H9 (cell line): ENCODE data around the gene ZNF319. TPM values are rescaled to one million over a fixed set of nuclear protein-coding genes. Genes with fewer than 3 reads are reported as not detected.

Source experiments
- DNase-seq: peaks from one replicate; pipeline ENCODE4 v3.0.0-alpha.2; 2017
- H2AFZ ChIP-seq: one replicate; pipeline ENCODE4 v1.6.1; 2013; ENCODE audit warnings: mild to moderate bottlenecking, low read length, control low read depth, moderate library complexity
- H2AK5ac ChIP-seq: 2 replicates; pipeline ENCODE4 v1.6.1; 2013; ENCODE audit warnings: low read length, control low read depth, mixed read lengths; ENCODE audit not compliant: insufficient read length
- H2BK120ac ChIP-seq: one replicate; pipeline ENCODE4 v1.6.1; 2013; ENCODE audit warnings: low read depth, mild to moderate bottlenecking, low read length, control low read depth, inconsistent platforms; ENCODE audit not compliant: poor library complexity, severe bottlenecking
- H2BK12ac ChIP-seq: 2 replicates; pipeline ENCODE4 v1.6.1; 2013; ENCODE audit warnings: low read length, control low read depth, mixed read lengths, low read depth; ENCODE audit not compliant: insufficient read length
- H2BK15ac ChIP-seq: 2 replicates; pipeline ENCODE4 v1.6.1; 2013; ENCODE audit warnings: low read depth, low read length, control low read depth
- H2BK20ac ChIP-seq: one replicate; pipeline ENCODE4 v1.6.1; 2013; ENCODE audit warnings: low read depth, mild to moderate bottlenecking, low read length, control low read depth, inconsistent platforms; ENCODE audit not compliant: poor library complexity, severe bottlenecking
- H2BK5ac ChIP-seq: 2 replicates; pipeline ENCODE4 v1.6.1; 2013; ENCODE audit warnings: low read length, control low read depth, mixed read lengths; ENCODE audit not compliant: insufficient read length
- H3K14ac ChIP-seq: 2 replicates; pipeline ENCODE4 v1.6.1; 2013; ENCODE audit warnings: low read length, control low read depth; ENCODE audit not compliant: insufficient read depth
- H3K18ac ChIP-seq: 2 replicates; pipeline ENCODE4 v1.6.1; 2013; ENCODE audit warnings: low read depth, mild to moderate bottlenecking, mixed read lengths, low read length, control low read depth; ENCODE audit not compliant: insufficient read length
- H3K23ac ChIP-seq: 2 replicates; pipeline ENCODE4 v1.6.1; 2013; ENCODE audit warnings: low read length, control low read depth, mixed read lengths, low read depth; ENCODE audit not compliant: insufficient read length
- H3K23me2 ChIP-seq: 2 replicates; pipeline ENCODE4 v1.6.1; 2013; ENCODE audit warnings: low read depth, mild to moderate bottlenecking, mixed read lengths, low read length, control low read depth; ENCODE audit not compliant: insufficient read length, poor library complexity, severe bottlenecking
- H3K27ac ChIP-seq: 2 replicates; pipeline ENCODE4 v1.5.1; 2013; ENCODE audit warnings: low read length, control low read depth, mixed read lengths, low read depth; ENCODE audit not compliant: insufficient read length
- H3K27me3 ChIP-seq: 2 replicates; pipeline ENCODE4 v1.6.1; 2013; ENCODE audit warnings: low read length, control low read depth, inconsistent platforms; ENCODE audit not compliant: insufficient read depth
- H3K4ac ChIP-seq: 2 replicates; pipeline ENCODE4 v1.6.1; 2013; ENCODE audit warnings: low read depth, mild to moderate bottlenecking, control low read depth, inconsistent platforms, low read length, moderate library complexity
- H3K4me1 ChIP-seq: 2 replicates; pipeline ENCODE4 v1.6.1; 2013; ENCODE audit warnings: low read length, control low read depth, inconsistent platforms; ENCODE audit not compliant: insufficient read depth
- H3K4me2 ChIP-seq: 2 replicates; pipeline ENCODE4 v1.6.1; 2013; ENCODE audit warnings: low read length, control low read depth, mixed read lengths; ENCODE audit not compliant: insufficient read length, insufficient read depth
- H3K56ac ChIP-seq: 2 replicates; pipeline ENCODE4 v1.6.1; 2013; ENCODE audit warnings: low read depth, mild to moderate bottlenecking, mixed read lengths, low read length, control low read depth; ENCODE audit not compliant: insufficient read length
- H3K79me1 ChIP-seq: 2 replicates; pipeline ENCODE4 v1.6.1; 2013; ENCODE audit warnings: low read depth, mild to moderate bottlenecking, moderate library complexity, low read length, control low read depth, inconsistent platforms; ENCODE audit not compliant: insufficient read depth, poor library complexity, severe bottlenecking
- H3K79me2 ChIP-seq: 2 replicates; pipeline ENCODE4 v1.6.1; 2013; ENCODE audit warnings: low read length, control low read depth, inconsistent platforms; ENCODE audit not compliant: insufficient read depth
- H3K9ac ChIP-seq: 2 replicates; pipeline ENCODE4 v1.6.1; 2013; ENCODE audit warnings: low read length, control low read depth, mixed read lengths; ENCODE audit not compliant: insufficient read length; ENCODE audit errors: extremely low read depth
- H3K9me3 ChIP-seq: one replicate; pipeline ENCODE4 v1.6.1; 2013; ENCODE audit warnings: low read depth, low read length, inconsistent platforms; ENCODE audit not compliant: control insufficient read depth
- H3T11ph ChIP-seq: one replicate; pipeline ENCODE4 v1.6.1; 2013; ENCODE audit warnings: mild to moderate bottlenecking, low read length, control low read depth, inconsistent platforms
- H4K20me1 ChIP-seq: one replicate; pipeline ENCODE4 v1.6.1; 2013; ENCODE audit not compliant: control insufficient read depth, insufficient read length, insufficient read depth
- H4K5ac ChIP-seq: 2 replicates; pipeline ENCODE4 v1.6.1; 2013; ENCODE audit warnings: low read depth, mild to moderate bottlenecking, mixed read lengths, low read length, control low read depth; ENCODE audit not compliant: insufficient read length
- H4K8ac ChIP-seq: replicated peaks from 2 replicates; pipeline ENCODE4 v1.6.1; 2013; ENCODE audit warnings: low read length, control low read depth, mixed read lengths, low read depth; ENCODE audit not compliant: insufficient read length
- H4K91ac ChIP-seq: 2 replicates; pipeline ENCODE4 v1.6.1; 2013; ENCODE audit warnings: low read depth, mild to moderate bottlenecking, moderate library complexity, mixed read lengths, low read length, control low read depth; ENCODE audit not compliant: insufficient read length
- H3K27ac Mint-ChIP-seq, 3 experiments: 2 replicates in 2 of 3; 3 replicates in 1 of 3; pipeline ENCODE4 v1.8.0; 2020 to 2021; ENCODE audit warnings: mixed read lengths in 3 of 3, mild to moderate bottlenecking in 1 of 3, moderate library complexity in 1 of 3
- H3K27me3 Mint-ChIP-seq: 2 replicates; pipeline ENCODE4 v1.8.0; 2021; ENCODE audit warnings: low read depth, mild to moderate bottlenecking, moderate library complexity, mixed read lengths
- H3K36me3 Mint-ChIP-seq, 3 experiments: 2 replicates in 2 of 3; 3 replicates in 1 of 3; pipeline ENCODE4 v1.8.0; 2020 to 2021; ENCODE audit warnings: low read depth in 3 of 3, mixed read lengths in 3 of 3; ENCODE audit not compliant: insufficient read depth in 1 of 3
- H3K4me1 Mint-ChIP-seq, 2 experiments: 2 replicates each; pipeline ENCODE4 v1.8.0; 2020; ENCODE audit warnings: mixed read lengths in 2 of 2
- H3K4me3 Mint-ChIP-seq, 2 experiments: 2 replicates in 1 of 2; 3 replicates in 1 of 2; pipeline ENCODE4 v1.8.0; 2020 to 2021; ENCODE audit warnings: mild to moderate bottlenecking in 2 of 2, mixed read lengths in 2 of 2, moderate library complexity in 1 of 2
- H3K9me3 Mint-ChIP-seq, 2 experiments: 2 replicates in 1 of 2; 3 replicates in 1 of 2; pipeline ENCODE4 v1.8.0; 2020; ENCODE audit warnings: mild to moderate bottlenecking in 2 of 2, mixed read lengths in 2 of 2, moderate library complexity in 1 of 2
- WGBS: extraction: QIAGEN DNeasy Blood & Tissue Kit; methylation state at CpG from one replicate; pipeline ENCODE4 v1.1.7; 2013; ENCODE audit warnings: missing lambda C conversion rate, low lambda C conversion rate, mixed read lengths; ENCODE audit not compliant: insufficient read length; ENCODE audit errors: extremely low coverage; 5-methylcytosine and 5-hydroxymethylcytosine counted together
- total RNA-seq: library from RNA; stranded (reverse); gene quantifications from 2 replicates; pipeline ENCODE4 v1.2.1, GENCODE V29; 2021
- TF ChIP-seq, protein P1 (sequence below): fragments of 200-600 bp; sonication (generic); conservative IDR thresholded peaks from 3 replicates; pipeline ENCODE4 v1.8.0; 2021; ENCODE audit warnings: antibody characterized with exemption, mild to moderate bottlenecking

Gene ZNF319
- total RNA-seq, 1 experiment from 2014 or later = 5.6 TPM

DNA sequence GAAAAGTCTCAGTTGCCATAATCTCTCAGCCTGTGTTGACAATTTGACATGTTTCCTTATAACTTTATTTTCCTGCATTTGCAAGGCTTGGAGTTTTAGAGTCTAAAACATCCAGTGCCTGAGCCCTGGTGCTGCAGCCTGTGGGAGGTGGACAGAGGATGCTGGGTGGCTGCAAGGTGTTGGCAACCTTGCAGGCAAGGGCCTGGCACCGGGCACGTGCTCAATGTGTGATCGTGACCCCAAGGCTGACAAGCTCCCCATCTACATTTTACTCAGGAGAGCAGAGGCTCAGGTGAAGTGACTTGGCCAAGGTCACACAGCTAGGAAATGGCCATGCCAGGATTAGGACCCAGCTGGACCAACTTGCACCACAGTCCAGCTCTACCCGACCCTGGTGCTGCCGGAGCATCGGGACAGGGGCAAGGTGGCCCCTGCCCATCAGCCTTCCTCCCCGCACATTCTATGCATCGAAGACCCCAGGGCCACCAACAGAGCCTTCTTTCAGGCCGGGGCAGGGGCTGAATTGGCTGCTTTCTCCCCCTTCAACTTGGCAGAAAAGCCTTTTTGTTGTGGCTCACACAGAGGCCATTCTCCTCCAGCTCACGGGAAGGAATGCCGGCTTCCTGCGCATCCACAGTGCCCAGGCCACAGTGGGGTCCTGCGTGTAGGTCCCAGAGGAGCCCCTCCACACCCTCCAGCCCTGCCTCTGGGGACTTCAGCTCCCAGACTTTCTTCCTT, 48.2 kb upstream of the ZNF319 start:
- Histone ChIP-seq H4K20me1 (no peaks in the 10 kb centered on the region), H2AFZ (no peak overlapping the region), H2BK15ac (no peak overlapping the region), H3T11ph (no peak overlapping the region), H3K4me2 (no peak overlapping the region), H2BK5ac (no peak overlapping the region), H2AK5ac (no peak overlapping the region), H3K27me3 (no peaks in the 10 kb centered on the region), H4K91ac (no peak overlapping the region), H3K9ac (no peak overlapping the region), H3K79me2 (no peaks in the 10 kb centered on the region), H3K4me1 (no peaks in the 10 kb centered on the region; the same call in 1 of the 2 replicates), H3K56ac (no peak overlapping the region), H3K23ac (no peak overlapping the region), H3K18ac (no peak overlapping the region), H3K23me2 (no peaks in the 10 kb centered on the region), H3K79me1 (no peaks in the 10 kb centered on the region), H4K8ac (no peak overlapping the region), H2BK20ac (no peak overlapping the region), H3K4ac (no peak overlapping the region), H3K9me3 (no peaks in the 10 kb centered on the region), H3K14ac (no peak overlapping the region; the same call in 1 of the 2 replicates), H2BK12ac (no peak overlapping the region), H4K5ac (no peak overlapping the region), H3K27ac (no peak overlapping the region), H2BK120ac (no peak overlapping the region)
- TF ChIP-seq, protein P1, sequence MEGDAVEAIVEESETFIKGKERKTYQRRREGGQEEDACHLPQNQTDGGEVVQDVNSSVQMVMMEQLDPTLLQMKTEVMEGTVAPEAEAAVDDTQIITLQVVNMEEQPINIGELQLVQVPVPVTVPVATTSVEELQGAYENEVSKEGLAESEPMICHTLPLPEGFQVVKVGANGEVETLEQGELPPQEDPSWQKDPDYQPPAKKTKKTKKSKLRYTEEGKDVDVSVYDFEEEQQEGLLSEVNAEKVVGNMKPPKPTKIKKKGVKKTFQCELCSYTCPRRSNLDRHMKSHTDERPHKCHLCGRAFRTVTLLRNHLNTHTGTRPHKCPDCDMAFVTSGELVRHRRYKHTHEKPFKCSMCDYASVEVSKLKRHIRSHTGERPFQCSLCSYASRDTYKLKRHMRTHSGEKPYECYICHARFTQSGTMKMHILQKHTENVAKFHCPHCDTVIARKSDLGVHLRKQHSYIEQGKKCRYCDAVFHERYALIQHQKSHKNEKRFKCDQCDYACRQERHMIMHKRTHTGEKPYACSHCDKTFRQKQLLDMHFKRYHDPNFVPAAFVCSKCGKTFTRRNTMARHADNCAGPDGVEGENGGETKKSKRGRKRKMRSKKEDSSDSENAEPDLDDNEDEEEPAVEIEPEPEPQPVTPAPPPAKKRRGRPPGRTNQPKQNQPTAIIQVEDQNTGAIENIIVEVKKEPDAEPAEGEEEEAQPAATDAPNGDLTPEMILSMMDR = no peak
- peaks cover 8 to 25% of the 10 kb centered on the region in 2 experiments for H3K4me1 Mint-ChIP-seq
- DNase-seq = no peak
- peaks cover 6 to 7% of the 10 kb centered on the region in 2 experiments; a peak in 4 of 5 replicates for H3K9me3 Mint-ChIP-seq
- peak overlapping the region in 1 of 3 experiments; percentile 29; a peak in 2 of 7 replicates for H3K27ac Mint-ChIP-seq
- H3K4me3 Mint-ChIP-seq = no peak overlapping the region
- no CpG with 5 or more reads among the region's 13 CpGs for WGBS
- H3K36me3 Mint-ChIP-seq = peaks cover 0 to 17% (median 6%) of the 10 kb centered on the region in 3 experiments; a peak in 5 of 7 replicates
- peaks cover 3% of the 10 kb centered on the region; the same call in 1 of the 2 replicates for H3K27me3 Mint-ChIP-seq
